ENCODE results near the gene SBF2.

DNA sequence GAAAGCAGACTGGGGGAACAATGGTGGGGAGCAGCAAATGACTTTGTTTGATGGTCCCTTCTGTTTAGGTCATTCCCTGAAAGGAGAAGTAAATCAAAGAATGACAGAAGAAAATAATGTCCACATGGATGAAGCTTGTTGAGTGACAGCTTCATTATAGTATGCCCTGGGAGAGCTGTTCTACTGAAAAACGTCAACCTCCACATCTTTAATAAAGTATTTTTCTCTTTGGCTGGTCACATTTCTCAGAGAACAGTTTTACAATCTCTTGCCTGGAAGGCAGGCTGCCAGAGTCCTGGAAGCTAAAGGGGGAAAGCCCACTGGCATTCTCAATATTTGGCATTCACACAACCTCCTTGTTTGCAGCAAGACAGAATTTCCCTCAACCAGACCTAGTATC, 342.2 kb downstream of the SBF2 start:
- TF ChIP-seq PAX5 (IDR thresholded peaks at IDR 0.05; ENCODE audit: insufficient read depth, low read length, severe bottlenecking): no peak
- no peak for TF ChIP-seq POLR2AphosphoS5 (IDR thresholded peaks at IDR 0.05; ENCODE audit: low read depth, low read length)
- TF ChIP-seq TAF1 (IDR thresholded peaks at IDR 0.05; ENCODE audit: low read depth, low read length): no peak
- TF ChIP-seq POLR2A (IDR thresholded peaks at IDR 0.05; ENCODE audit: low read depth, low read length): no peak
